Tibial nerve (tissue), 4 donors: Measurements from ENCODE around the gene TXLNB.

ENCODE experiments used
- EP300 ChIP-seq, 2 donors: sonication (generic); formaldehyde crosslinking; IDR thresholded peaks; one replicate each; pipeline ENCODE4 v1.6.1; 2017; ENCODE audit warnings: antibody characterized with exemption in 2 of 2, mild to moderate bottlenecking in 1 of 2
- POLR2A ChIP-seq, 2 donors: fragments of 450-650 bp; IDR thresholded peaks; one replicate each; pipeline ENCODE4 v1.6.1; 2017; ENCODE audit warnings: antibody characterized with exemption in 2 of 2, mild to moderate bottlenecking in 2 of 2, moderate library complexity in 2 of 2
- TF ChIP-seq, protein P1 (sequence below), 5 experiments: fragments of 200-600 bp in 3 of 5; fragments of 450-650 bp in 2 of 5; sonication (generic) in 3 of 5; IDR thresholded peaks; one replicate each; pipeline ENCODE4 v1.5.1; 2016 to 2019; ENCODE audit warnings: antibody characterized with exemption in 5 of 5, mild to moderate bottlenecking in 3 of 5, moderate library complexity in 2 of 5

DNA sequence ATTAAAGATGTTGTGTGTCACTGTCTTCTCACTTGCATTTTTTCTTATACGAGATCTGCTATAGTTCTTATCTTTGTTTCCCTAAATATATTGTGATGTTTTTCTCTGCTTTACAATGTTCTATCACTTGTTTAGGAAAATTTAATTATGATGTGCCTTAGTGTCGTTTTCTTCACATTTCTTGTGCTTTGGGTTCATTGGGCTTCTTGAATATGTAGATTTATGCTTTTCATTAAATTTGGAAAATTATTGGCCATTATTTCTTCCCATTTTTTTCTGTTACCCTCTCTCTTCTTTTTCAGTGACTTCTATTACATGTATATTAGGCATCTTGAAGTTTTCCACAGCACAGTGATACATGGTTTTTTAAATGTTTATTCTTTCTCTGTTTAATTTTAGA, 49.3 kb upstream of the TXLNB start:
- TF ChIP-seq, protein P1, sequence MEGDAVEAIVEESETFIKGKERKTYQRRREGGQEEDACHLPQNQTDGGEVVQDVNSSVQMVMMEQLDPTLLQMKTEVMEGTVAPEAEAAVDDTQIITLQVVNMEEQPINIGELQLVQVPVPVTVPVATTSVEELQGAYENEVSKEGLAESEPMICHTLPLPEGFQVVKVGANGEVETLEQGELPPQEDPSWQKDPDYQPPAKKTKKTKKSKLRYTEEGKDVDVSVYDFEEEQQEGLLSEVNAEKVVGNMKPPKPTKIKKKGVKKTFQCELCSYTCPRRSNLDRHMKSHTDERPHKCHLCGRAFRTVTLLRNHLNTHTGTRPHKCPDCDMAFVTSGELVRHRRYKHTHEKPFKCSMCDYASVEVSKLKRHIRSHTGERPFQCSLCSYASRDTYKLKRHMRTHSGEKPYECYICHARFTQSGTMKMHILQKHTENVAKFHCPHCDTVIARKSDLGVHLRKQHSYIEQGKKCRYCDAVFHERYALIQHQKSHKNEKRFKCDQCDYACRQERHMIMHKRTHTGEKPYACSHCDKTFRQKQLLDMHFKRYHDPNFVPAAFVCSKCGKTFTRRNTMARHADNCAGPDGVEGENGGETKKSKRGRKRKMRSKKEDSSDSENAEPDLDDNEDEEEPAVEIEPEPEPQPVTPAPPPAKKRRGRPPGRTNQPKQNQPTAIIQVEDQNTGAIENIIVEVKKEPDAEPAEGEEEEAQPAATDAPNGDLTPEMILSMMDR (IDR thresholded peaks at IDR 0.05) = no peak
- TF ChIP-seq POLR2A (IDR thresholded peaks at IDR 0.05) (no peak), EP300 (IDR thresholded peaks at IDR 0.05) (no peak)
